Measurements from ENCODE around the gene MT1G.
A peak's percentile ranks its signal among the peaks of the same experiment; 100 is the strongest.

MT1G gene

GRCh38 chr16:56683424-56684172 lies 15.7 kb upstream of the MT1G start:
- POLR2A ChIA-PET, result interaction anchor here (0.8 to 1.9 kb wide), 3 partner anchors 10 to 75 kb away, joined by 3 to 13 read pairs (median 7); partner anchors contain the start of genes MT1F and MT2A

GRCh38 chr16:56682703-56683397 lies 15.0 kb upstream of the MT1G start:
- ChIA-PET POLR2A (interaction anchor here (0.8 to 1.9 kb wide), 3 partner anchors 10 to 75 kb away, joined by 3 to 13 read pairs (median 7); partner anchors contain the start of genes MT1F and MT2A), CTCF (interaction anchor here (0.6 to 2.7 kb wide), 4 partner anchors 15 to 72 kb away, joined by 3 to 12 read pairs (median 3); no protein-coding TSS in a partner anchor)
- Histone ChIP-seq H3K4me3 (ENCODE audit: low read depth, low read length) (no peak overlapping the region), H3K36me3 (ENCODE audit: control insufficient read depth in 2 of 2, insufficient read depth in 1 of 2, low read length in 2 of 2) (no peaks in the 10 kb centered on the region), H3K4me1 (ENCODE audit: control insufficient read depth, insufficient read depth, low read length) (peaks cover 3% of the 10 kb centered on the region), H3K27ac (ENCODE audit: extremely low read depth, low read depth, low read length) (no peak overlapping the region), H3K9me3 (ENCODE audit: control insufficient read depth, insufficient read depth, low read depth, low read length) (no peaks in the 10 kb centered on the region)
- TF ChIP-seq OVOL3 (tag by site-specific recombination; IDR thresholded peaks at IDR 0.05), result no peak
- no peak for TF ChIP-seq ZNF114 (tag by site-specific recombination; IDR thresholded peaks at IDR 0.05)
- no peak for TF ChIP-seq ZNF23 (tag by site-specific recombination; IDR thresholded peaks at IDR 0.05; ENCODE audit: borderline replicate concordance)
- TF ChIP-seq ZNF416 (tag by site-specific recombination; IDR thresholded peaks at IDR 0.05), result no peak
- no peak for TF ChIP-seq HOXA7 (CRISPR knock-in tag; IDR thresholded peaks at IDR 0.05; ENCODE audit: borderline replicate concordance)
- no peak for TF ChIP-seq KLF8 (tag by site-specific recombination; IDR thresholded peaks at IDR 0.05)
- TF ChIP-seq, protein P1, sequence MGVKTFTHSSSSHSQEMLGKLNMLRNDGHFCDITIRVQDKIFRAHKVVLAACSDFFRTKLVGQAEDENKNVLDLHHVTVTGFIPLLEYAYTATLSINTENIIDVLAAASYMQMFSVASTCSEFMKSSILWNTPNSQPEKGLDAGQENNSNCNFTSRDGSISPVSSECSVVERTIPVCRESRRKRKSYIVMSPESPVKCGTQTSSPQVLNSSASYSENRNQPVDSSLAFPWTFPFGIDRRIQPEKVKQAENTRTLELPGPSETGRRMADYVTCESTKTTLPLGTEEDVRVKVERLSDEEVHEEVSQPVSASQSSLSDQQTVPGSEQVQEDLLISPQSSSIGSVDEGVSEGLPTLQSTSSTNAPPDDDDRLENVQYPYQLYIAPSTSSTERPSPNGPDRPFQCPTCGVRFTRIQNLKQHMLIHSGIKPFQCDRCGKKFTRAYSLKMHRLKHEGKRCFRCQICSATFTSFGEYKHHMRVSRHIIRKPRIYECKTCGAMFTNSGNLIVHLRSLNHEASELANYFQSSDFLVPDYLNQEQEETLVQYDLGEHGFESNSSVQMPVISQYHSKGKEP (tag by site-specific recombination; IDR thresholded peaks at IDR 0.05), result peak; percentile 53; the same call in 1 of the 2 replicates

More at GRCh38 chr16:56683424-56684172, 15.7 kb upstream of the MT1G start:
- Histone ChIP-seq H3K36me3 (ENCODE audit: control insufficient read depth in 2 of 2, insufficient read depth in 1 of 2, low read length in 2 of 2) (no peaks in the 10 kb centered on the region), H3K4me3 (ENCODE audit: low read depth, low read length) (no peak overlapping the region), H3K9me3 (ENCODE audit: control insufficient read depth, insufficient read depth, low read depth, low read length) (no peaks in the 10 kb centered on the region), H3K27ac (ENCODE audit: extremely low read depth, low read depth, low read length) (no peak overlapping the region), H3K4me1 (ENCODE audit: control insufficient read depth, insufficient read depth, low read length) (peaks cover 3% of the 10 kb centered on the region)
- CTCF ChIA-PET, result interaction anchor here (0.6 to 2.7 kb wide), 3 partner anchors 10 to 23 kb away, joined by 3 to 12 read pairs (median 6); no protein-coding TSS in a partner anchor
- TF ChIP-seq KLF1 (tag by site-specific recombination; IDR thresholded peaks at IDR 0.05) (no peak), ZNF658 (tag by site-specific recombination; IDR thresholded peaks at IDR 0.05) (no peak), MYNN (tag by site-specific recombination; IDR thresholded peaks at IDR 0.05; ENCODE audit: borderline replicate concordance) (no peak), ZNF155 (tag by site-specific recombination; IDR thresholded peaks at IDR 0.05) (no peak)
- TF ChIP-seq, protein P2, sequence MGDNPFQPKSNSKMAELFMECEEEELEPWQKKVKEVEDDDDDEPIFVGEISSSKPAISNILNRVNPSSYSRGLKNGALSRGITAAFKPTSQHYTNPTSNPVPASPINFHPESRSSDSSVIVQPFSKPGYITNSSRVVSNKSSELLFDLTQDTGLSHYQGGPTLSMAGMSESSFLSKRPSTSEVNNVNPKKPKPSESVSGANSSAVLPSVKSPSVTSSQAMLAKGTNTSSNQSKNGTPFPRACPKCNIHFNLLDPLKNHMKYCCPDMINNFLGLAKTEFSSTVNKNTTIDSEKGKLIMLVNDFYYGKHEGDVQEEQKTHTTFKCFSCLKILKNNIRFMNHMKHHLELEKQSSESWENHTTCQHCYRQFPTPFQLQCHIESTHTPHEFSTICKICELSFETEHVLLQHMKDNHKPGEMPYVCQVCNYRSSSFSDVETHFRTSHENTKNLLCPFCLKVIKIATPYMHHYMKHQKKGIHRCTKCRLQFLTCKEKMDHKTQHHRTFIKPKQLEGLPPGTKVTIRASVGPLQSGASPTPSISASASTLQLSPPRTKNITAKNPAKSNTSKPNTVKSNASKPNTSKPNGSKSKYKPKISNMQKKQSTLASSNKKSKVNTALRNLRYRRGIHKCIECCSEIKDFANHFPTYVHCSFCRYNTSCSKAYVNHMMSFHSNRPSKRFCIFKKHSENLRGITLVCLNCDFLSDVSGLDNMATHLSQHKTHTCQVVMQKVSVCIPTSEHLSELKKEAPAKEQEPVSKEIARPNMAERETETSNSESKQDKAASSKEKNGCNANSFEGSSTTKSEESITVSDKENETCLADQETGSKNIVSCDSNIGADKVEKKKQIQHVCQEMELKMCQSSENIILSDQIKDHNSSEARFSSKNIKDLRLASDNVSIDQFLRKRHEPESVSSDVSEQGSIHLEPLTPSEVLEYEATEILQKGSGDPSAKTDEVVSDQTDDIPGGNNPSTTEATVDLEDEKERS (tag by site-specific recombination; IDR thresholded peaks at IDR 0.05), result no peak

GRCh38 chr16:56681939-56682702 lies 14.3 kb upstream of the MT1G start, which contains the start of gene MT1X:
MT1X (plus strand) TSS chr16:56682470; CDS start chr16:56682541, 71 bp downstream.
- ChIA-PET POLR2A (interaction anchor here (1.9 kb wide), 2 partner anchors 25 to 74 kb away, joined by 7 to 13 read pairs; partner anchors contain the start of genes MT1F and MT2A), CTCF (interaction anchor here (0.7 to 2.7 kb wide), 3 partner anchors 16 to 71 kb away, joined by 3 to 12 read pairs (median 3); no protein-coding TSS in a partner anchor)
- peaks cover 3% of the 10 kb centered on the region for H3K4me1 ChIP-seq (ENCODE audit: control insufficient read depth, insufficient read depth, low read length)
- H3K9me3 ChIP-seq (ENCODE audit: control insufficient read depth, insufficient read depth, low read depth, low read length), result no peaks in the 10 kb centered on the region
- H3K27ac ChIP-seq (ENCODE audit: extremely low read depth, low read depth, low read length), result peak within 1 kb of the TSS; percentile 29; the same call in 1 of the 2 replicates
- peak within 1 kb of the TSS; percentile 22 for H3K4me3 ChIP-seq (ENCODE audit: low read depth, low read length)
- no peaks in the 10 kb centered on the region for H3K36me3 ChIP-seq (ENCODE audit: control insufficient read depth in 2 of 2, insufficient read depth in 1 of 2, low read length in 2 of 2)
- TF ChIP-seq MEIS1 (CRISPR knock-in tag; IDR thresholded peaks at IDR 0.05; ENCODE audit: borderline replicate concordance), result no peak
- TF ChIP-seq OVOL3 (tag by site-specific recombination; IDR thresholded peaks at IDR 0.05), result no peak
- 0 out of 2 replicates have a peak, but pooled peaks have one; percentile 35 for TF ChIP-seq ZNF449 (tag by site-specific recombination; IDR thresholded peaks at IDR 0.05)
- peak; percentile 64; the same call in 1 of the 2 replicates for TF ChIP-seq TRIM28 (IDR thresholded peaks at IDR 0.05; ENCODE audit: borderline replicate concordance, low read length)
- no peak for TF ChIP-seq FEZF1 (tag by site-specific recombination; IDR thresholded peaks at IDR 0.05)
- TF ChIP-seq ZNF747 (tag by site-specific recombination; IDR thresholded peaks at IDR 0.05), result no peak
- TF ChIP-seq HIC1 (tag by site-specific recombination; IDR thresholded peaks at IDR 0.05), result 0 out of 2 replicates have a peak, but pooled peaks have one; percentile 23
